Measurements from ENCODE around the gene BRD1.
"Not testable (repeated sequence)": the region's sequence is repeated elsewhere in the genome, so short reads cannot be mapped to it uniquely, and the experiment has no call there.

BRD1 gene

DNA sequence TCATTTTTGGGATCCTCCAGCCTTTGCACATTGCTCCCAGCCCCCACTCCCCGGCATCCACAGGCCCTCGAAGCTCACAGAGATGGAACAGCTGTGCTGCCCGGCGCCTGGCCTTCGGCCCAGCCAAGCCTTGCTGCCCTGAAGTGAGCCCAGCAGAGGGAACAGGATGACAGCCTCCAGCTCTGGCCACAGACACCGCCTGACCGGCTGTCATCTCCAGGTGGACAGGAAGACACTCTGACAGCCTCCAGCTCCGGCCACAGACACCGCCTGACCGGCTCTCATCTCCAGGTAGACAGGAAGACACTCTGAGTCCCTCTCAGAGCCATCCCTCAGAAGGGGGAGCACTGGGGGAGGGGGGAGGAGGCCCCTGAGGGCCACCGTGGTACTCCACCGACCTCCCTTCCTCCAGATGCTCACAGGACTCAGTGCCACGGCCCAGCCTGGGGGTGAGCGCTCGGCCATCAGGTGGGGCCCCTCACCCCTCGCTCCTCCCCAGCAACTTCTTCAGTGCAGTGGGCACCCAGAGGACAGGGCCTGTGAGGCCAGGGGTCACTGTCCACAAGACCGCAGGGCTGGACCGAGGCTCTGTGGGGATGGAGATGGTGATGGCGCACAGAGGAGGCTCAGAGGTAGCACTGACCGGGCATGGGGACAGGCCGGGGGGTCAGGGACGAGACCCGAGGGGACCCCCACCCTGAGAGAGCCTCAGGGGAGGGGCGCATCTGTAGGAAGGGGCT is 58.6 kb downstream of the BRD1 start:
- DNase-seq (ENCODE audit: low read depth) = no peak

- no peak for DNase-seq (ENCODE audit: low read depth)
Measured at GRCh38 chr22:49768077-49768910, 59.4 kb downstream of the BRD1 start.

DNA sequence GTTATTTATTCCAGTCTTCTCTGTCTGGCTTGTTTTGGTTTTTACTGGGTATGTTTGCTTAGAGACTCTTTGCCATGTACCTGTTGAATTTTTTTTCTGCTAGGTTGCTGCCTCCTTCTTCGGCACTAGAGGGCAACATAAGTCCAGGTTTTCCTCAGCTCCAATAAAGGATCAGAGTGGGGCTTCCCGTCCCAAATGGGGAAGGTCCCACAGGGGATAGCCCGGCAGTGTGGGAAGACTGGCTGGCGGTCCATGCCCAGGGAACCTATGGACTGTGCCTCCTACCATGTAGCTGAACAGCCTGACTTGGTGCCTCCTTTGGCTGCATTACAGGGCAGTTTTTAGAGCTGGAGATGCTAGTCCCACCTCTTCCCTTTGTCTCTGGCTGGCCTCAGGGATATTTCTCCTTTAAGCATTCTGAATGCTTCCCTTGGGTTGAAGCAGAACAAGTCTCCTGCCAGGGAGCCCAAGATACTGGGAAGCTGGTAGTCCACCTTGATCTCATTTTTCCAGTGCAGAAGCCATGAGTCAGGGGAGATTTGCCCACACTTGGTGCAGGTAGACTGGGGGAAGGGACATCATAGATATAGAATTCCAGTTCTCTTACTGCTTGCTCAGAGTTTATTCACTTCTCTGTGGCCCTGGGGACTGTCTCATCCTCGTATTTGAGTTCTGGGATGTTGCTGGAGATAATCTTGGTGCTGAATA is 60.2 kb downstream of the BRD1 start:
- DNase-seq (ENCODE audit: low read depth) = peak; percentile 37

GRCh38 chr22:49765951-49766350 is 61.7 kb downstream of the BRD1 start:
- no peak for DNase-seq (ENCODE audit: low read depth)

GRCh38 chr22:49765091-49765771 is 62.4 kb downstream of the BRD1 start:
- DNase-seq (ENCODE audit: low read depth) = no peak

- DNase-seq (ENCODE audit: low read depth) = no peak
Measured at GRCh38 chr22:49764127-49764581, 63.5 kb downstream of the BRD1 start.

GRCh38 chr22:49763696-49764095 is 64.0 kb downstream of the BRD1 start:
- DNase-seq (ENCODE audit: low read depth) = no peak

- DNase-seq (ENCODE audit: low read depth) = no peak
Measured at GRCh38 chr22:49763138-49763537, 64.5 kb downstream of the BRD1 start.

- not testable (repeated sequence) for DNase-seq (ENCODE audit: low read depth)
Measured at GRCh38 chr22:49762571-49762970, 65.1 kb downstream of the BRD1 start.

- no peak for DNase-seq (ENCODE audit: low read depth)
Measured at GRCh38 chr22:49761836-49762235, 65.8 kb downstream of the BRD1 start.

DNA sequence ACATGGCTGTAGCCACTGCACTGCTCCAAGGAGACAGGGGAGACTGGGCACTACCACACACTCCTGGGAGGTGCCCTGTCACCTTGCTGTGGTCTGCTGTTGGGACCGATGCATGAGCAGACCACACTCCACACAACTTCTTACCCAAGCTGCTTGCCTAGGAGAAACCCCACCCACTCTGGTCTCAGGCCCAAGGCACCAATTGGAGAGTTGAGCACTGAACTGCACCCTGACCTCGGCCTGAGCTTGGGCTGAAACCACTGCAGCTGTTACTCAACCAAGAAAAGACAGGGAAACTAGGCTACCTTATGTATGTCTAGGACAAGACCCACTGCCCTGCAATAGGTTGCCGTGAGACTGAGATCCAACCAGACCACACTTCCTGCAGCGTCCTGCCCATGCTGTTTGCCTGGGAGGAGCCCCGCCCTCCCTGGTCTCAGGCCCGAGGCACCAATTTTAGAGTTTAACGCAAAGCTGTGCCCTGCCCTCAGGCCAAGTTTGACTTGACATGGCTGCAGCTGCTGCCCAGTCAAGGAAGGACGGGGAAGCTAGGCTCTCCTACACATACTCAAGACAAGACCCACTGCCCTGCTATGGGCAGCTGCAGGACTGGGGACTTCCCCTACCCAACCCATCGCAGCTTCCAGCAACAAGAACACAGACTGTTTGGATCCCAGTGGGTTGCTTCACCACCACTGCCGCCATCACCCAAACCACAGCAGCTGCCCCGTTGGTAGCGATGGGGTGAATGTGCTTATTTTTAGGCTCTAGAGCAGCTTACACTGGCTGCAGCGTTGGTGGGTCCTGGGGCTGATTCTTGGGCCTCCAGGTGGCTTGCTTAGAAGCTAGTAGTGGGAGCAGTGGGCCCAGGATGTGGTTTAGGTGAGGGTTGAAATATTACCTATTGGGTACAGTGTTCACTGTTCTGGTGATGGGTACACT is 66.8 kb downstream of the BRD1 start:
- no peak for DNase-seq (ENCODE audit: low read depth)

- no peak for DNase-seq (ENCODE audit: low read depth)
Measured at GRCh38 chr22:49760280-49760629, 67.4 kb downstream of the BRD1 start.

DNA sequence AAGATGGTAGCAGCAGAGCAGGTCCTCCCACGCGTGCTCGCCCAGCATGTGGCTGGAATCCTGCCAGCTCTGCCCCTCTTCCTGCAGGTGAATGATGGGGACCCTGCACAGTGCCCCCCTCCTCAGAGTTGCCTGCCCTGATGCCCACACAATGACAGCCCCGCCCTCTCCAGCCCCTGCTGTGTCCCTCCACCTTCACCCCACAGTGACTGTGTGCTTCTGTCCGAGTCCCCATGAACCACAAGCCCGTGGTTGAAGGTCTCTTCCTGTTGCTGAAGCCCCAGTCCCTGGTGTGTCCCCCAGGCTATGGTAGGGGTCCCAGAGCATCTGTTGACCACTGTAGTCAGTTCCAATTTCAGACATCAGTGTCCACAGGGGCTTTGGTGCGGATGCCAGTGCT is 71.0 kb downstream of the BRD1 start:
- DNase-seq (ENCODE audit: low read depth) = no peak

GRCh38 chr22:49756201-49756600 is 71.5 kb downstream of the BRD1 start:
- no peak for DNase-seq (ENCODE audit: low read depth)

DNA sequence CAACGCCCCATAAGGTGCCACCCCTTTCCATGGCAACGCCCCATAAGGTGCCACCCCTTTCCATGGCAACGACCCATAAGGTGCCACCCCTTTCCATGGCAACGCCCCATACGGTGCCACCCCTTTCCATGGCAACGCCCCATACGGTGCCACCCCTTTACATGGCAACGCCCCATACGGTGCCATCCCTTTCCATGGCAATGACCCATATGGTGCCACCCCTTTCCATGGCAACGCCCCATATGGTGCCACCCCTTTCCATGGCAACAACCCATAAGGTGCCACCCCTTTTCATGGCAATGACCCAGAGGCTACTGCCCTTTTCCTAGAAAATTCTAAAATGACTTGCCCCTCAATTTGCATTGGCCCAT is 72.1 kb downstream of the BRD1 start:
- no peak for DNase-seq (ENCODE audit: low read depth)

- no peak for DNase-seq (ENCODE audit: low read depth)
Measured at GRCh38 chr22:49754696-49755630, 72.7 kb downstream of the BRD1 start.

DNA sequence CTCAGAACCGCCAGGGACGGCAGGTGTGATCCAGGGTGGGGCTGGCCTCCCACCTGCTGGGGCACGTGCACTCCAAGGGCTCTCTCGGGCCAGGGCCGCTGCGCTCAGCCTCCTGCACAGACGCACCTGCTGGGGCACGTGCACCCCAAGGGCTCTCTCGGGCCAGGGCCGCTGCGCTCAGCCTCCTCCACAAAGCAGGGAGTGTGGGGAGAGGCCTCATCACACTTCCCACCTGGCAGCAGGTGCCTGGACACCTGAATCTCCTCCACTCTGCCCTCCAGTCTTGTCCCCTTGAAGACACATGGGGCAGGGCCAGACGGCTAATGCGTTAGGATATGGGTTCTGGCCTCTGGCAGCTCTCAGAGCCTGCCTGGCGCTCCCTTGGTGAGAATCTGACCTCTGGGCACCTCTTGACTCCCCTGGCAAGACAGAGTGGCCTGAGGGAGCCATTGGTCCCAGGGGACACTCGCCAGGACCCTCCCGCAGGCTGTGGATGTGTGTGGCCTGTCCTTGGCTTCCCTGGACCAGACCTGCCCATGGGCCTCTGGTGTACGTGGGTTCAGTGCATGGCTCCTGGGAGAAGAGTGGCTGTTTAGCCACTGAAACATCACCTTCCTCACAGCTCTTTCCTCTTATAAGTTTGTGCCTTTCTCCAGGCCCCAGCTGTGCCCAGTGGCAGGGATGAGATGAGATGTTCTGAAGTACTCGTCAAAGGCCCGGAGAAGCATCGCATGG is 73.5 kb downstream of the BRD1 start:
- no peak for DNase-seq (ENCODE audit: low read depth)

- DNase-seq (ENCODE audit: low read depth) = no peak
Measured at GRCh38 chr22:49753276-49753890, 74.3 kb downstream of the BRD1 start.

DNA sequence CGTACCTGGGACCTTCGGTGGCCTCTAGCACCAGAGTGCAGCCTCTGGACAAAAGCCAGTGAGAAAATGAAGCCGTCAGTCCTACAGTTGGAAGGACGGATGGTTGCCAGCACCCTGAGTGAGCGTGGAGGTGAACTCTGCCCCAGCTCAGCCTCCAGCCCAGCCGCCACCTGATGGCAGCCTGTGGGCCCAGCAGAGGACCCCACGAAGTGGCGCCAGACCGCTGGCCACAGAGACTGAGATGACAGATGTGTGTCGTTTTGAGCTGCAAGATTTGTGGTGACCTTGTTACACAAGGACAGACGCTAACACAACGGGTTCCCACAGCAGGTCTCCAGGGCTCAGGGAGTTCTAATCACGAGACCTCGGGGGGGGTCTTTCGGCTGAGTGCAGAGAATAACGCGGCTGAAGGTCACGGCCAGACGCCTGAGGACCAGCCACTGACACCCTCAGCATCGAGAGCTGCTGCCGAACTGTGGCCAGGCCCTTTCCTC is 75.0 kb downstream of the BRD1 start:
- no peak for DNase-seq (ENCODE audit: low read depth)
